Hepatocyte (in vitro differentiated cells): ENCODE data around the gene TACC3. TPM values are rescaled to one million over a fixed set of nuclear protein-coding genes. Genes with fewer than 3 reads are reported as not detected.

ENCODE experiments used
- DNase-seq: peaks from one replicate; pipeline ENCODE4 v3.0.0-alpha.2; 2016; ENCODE audit warnings: low spot score
- H2AFZ ChIP-seq: fragments of 200-600 bp; sonication (generic); 2 replicates; pipeline ENCODE4 v1.6.0; 2016; ENCODE audit warnings: antibody characterized with exemption, mild to moderate bottlenecking
- H3K27ac ChIP-seq: fragments of 200-600 bp; sonication (generic); 2 replicates; pipeline ENCODE4 v1.5.1; 2016; ENCODE audit warnings: mild to moderate bottlenecking
- H3K27me3 ChIP-seq: fragments of 200-600 bp; sonication (generic); 2 replicates; pipeline ENCODE4 v1.6.1; 2016
- H3K36me3 ChIP-seq: fragments of 200-600 bp; sonication (generic); replicated peaks from 2 replicates; pipeline ENCODE4 v1.5.1; 2016; ENCODE audit warnings: low read depth; ENCODE audit not compliant: insufficient read depth
- H3K4me1 ChIP-seq: fragments of 200-600 bp; sonication (generic); 2 replicates; pipeline ENCODE4 v1.5.1; 2016; ENCODE audit warnings: mild to moderate bottlenecking, moderate library complexity; ENCODE audit not compliant: insufficient read depth
- H3K4me2 ChIP-seq: fragments of 200-600 bp; sonication (generic); 2 replicates; pipeline ENCODE4 v1.6.0; 2016
- H3K4me3 ChIP-seq: fragments of 200-600 bp; sonication (generic); 2 replicates; pipeline ENCODE4 v1.5.1; 2016; ENCODE audit warnings: mild to moderate bottlenecking
- H3K79me2 ChIP-seq: fragments of 200-600 bp; sonication (generic); 2 replicates; pipeline ENCODE4 v1.6.0; 2017; ENCODE audit warnings: mild to moderate bottlenecking
- H3K9me2 ChIP-seq: fragments of 200-600 bp; sonication (generic); replicated peaks from 2 replicates; pipeline ENCODE4 v1.6.0; 2017; ENCODE audit warnings: mild to moderate bottlenecking; ENCODE audit not compliant: insufficient read depth
- H3K9me3 ChIP-seq: fragments of 200-600 bp; sonication (generic); 2 replicates; pipeline ENCODE4 v1.5.1; 2016; ENCODE audit warnings: low read depth, mild to moderate bottlenecking
- H4K20me1 ChIP-seq: fragments of 200-600 bp; sonication (generic); 2 replicates; pipeline ENCODE4 v1.6.0; 2016; ENCODE audit warnings: mild to moderate bottlenecking; ENCODE audit not compliant: insufficient read depth, poor library complexity, severe bottlenecking
- EZH2 ChIP-seq: fragments of 200-600 bp; sonication (generic); IDR thresholded peaks from 2 replicates; pipeline ENCODE4 v1.6.1; 2016; ENCODE audit warnings: antibody characterized with exemption, mild to moderate bottlenecking, borderline replicate concordance
- EZH2phosphoT487 ChIP-seq: fragments of 200-600 bp; sonication (generic); IDR thresholded peaks from one replicate; pipeline ENCODE4 v1.6.1; 2018; ENCODE audit warnings: antibody characterized with exemption, mild to moderate bottlenecking, low read depth, moderate library complexity; ENCODE audit not compliant: unreplicated experiment, severe bottlenecking
- WGBS: methylation state at CpG from one replicate; pipeline ENCODE4 v1.1.6; 2016; ENCODE audit warnings: low lambda C conversion rate; ENCODE audit errors: missing lambda C conversion rate; 5-methylcytosine and 5-hydroxymethylcytosine counted together
- polyA plus RNA-seq: library from polyadenylated mRNA; unstranded; fragments of >200 nt; fragmentation: Nextera tagmentation; extraction: Ambion mirVana; gene quantifications from 2 replicates; pipeline ENCODE4 v1.2.1, GENCODE V29; 2016
- small RNA-seq: library from RNA; depleted of rRNA; stranded (forward); fragments of <200 nt; gene quantifications from one replicate; pipeline ENCODE3, GENCODE V24; 2014
- total RNA-seq: library from RNA; depleted of rRNA; stranded (reverse); fragments of >200 nt; gene quantifications from 2 replicates; pipeline ENCODE4 v1.2.3, GENCODE V29; 2014
- TF ChIP-seq, protein P1 (sequence below): fragments of 200-600 bp; sonication (generic); IDR thresholded peaks from 2 replicates; pipeline ENCODE4 v1.5.1; 2016; ENCODE audit warnings: antibody characterized with exemption, mild to moderate bottlenecking; ENCODE audit not compliant: poor library complexity

The TACC3 gene
- total and polyA plus RNA-seq, 2 experiments from 2014 or later: 9.3 to 14.8 TPM

DNA sequence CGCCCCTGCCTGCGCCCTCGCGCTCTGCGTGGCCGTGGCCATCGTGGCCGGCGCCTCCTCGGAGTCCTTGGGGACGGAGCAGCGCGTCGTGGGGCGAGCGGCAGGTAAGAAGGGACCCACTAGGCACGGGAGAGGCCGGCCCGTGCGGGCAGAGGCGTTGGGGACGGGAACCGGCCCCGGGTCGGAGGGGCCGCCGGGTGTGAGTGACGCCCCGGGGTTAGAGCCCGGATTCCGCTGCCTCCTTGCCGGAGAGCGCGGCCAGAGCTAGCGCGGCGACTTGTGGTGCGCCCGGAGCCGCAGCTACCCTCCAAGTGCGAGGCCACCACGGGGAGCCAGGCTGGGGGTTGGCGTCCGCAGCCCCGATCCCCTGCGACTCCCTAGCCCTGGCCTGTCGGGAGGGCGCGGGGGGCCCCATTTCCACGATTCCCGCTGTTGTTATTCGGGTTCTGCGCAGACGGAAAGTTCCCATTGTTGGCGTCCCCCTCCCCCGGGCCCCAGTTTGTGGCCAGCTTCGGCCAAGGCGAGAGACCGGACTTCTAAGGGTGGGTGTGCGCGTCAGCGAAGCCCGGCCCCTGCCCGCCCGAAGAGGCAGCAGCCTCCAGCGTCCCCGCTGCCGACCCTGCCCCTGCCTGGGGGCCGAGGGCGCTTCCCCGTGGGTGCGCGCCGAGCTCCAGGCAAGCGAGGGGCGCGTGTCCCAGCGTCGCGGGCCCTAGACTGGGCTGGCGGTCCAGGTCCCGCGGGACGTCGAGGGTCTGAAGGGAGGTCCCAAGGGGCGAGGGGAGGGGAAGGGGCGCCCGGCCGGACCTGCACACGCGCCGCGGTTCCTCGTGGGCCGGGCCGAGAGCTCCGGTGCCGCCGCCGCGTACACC lies 72.9 kb downstream of the TACC3 start:
- Histone ChIP-seq H3K4me1 (peaks cover 42% of the 10 kb centered on the region), H3K36me3 (no peaks in the 10 kb centered on the region), H3K79me2 (peaks cover 51% of the 10 kb centered on the region), H3K4me2 (peak overlapping the region; percentile 93), H4K20me1 (peaks cover 27% of the 10 kb centered on the region), H3K27me3 (no peaks in the 10 kb centered on the region), H3K9me2 (no peaks in the 10 kb centered on the region), H2AFZ (no peak overlapping the region), H3K9me3 (no peaks in the 10 kb centered on the region), H3K27ac (peak overlapping the region; percentile 96), H3K4me3 (peak overlapping the region; percentile 85)
- WGBS: 2% methylated on average over 75 of the region's 101 CpGs
- no peak for TF ChIP-seq EZH2phosphoT487
- TF ChIP-seq, protein P1, sequence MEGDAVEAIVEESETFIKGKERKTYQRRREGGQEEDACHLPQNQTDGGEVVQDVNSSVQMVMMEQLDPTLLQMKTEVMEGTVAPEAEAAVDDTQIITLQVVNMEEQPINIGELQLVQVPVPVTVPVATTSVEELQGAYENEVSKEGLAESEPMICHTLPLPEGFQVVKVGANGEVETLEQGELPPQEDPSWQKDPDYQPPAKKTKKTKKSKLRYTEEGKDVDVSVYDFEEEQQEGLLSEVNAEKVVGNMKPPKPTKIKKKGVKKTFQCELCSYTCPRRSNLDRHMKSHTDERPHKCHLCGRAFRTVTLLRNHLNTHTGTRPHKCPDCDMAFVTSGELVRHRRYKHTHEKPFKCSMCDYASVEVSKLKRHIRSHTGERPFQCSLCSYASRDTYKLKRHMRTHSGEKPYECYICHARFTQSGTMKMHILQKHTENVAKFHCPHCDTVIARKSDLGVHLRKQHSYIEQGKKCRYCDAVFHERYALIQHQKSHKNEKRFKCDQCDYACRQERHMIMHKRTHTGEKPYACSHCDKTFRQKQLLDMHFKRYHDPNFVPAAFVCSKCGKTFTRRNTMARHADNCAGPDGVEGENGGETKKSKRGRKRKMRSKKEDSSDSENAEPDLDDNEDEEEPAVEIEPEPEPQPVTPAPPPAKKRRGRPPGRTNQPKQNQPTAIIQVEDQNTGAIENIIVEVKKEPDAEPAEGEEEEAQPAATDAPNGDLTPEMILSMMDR: no peak
- TF ChIP-seq EZH2: no peak
- no peak for DNase-seq

Small RNA genes lying within 50 kb of the gene (small RNA-seq; reads per million reads assigned to genes)
- not detected for gene RF00019

Other genes with a start within 250 kb of the TACC3 start
- 4.7 and 5.2 TPM in 2 replicates for gene FAM53A, start 37.2 kb upstream of the TACC3 start, total RNA-seq
- 6.8 and 10.8 TPM in 2 replicates for gene FAM53A, start 37.2 kb upstream of the TACC3 start, polyA plus RNA-seq
- gene SLBP, start 9.2 kb upstream of the TACC3 start, total RNA-seq: 48.2 and 82.5 TPM in 2 replicates
- 81.8 and 84.0 TPM in 2 replicates for gene SLBP, start 9.2 kb upstream of the TACC3 start, polyA plus RNA-seq
- gene TMEM129, start 198 bp upstream of the TACC3 start, total RNA-seq: 36.1 and 40.8 TPM in 2 replicates
- 57.8 and 59.4 TPM in 2 replicates for gene TMEM129, start 198 bp upstream of the TACC3 start, polyA plus RNA-seq
- 70.0 and 82.0 TPM in 2 replicates for gene FGFR3, start 71.8 kb downstream of the TACC3 start, total RNA-seq
- gene FGFR3, start 71.8 kb downstream of the TACC3 start, polyA plus RNA-seq: 99.8 and 132 TPM in 2 replicates
- 39.1 and 46.0 TPM in 2 replicates for gene LETM1, start 134.6 kb downstream of the TACC3 start, total RNA-seq
- 24.4 and 29.4 TPM in 2 replicates for gene LETM1, start 134.6 kb downstream of the TACC3 start, polyA plus RNA-seq
- gene NSD2, start 149.9 kb downstream of the TACC3 start, total RNA-seq: 26.9 and 30.8 TPM in 2 replicates
- 22.0 and 25.7 TPM in 2 replicates for gene NSD2, start 149.9 kb downstream of the TACC3 start, polyA plus RNA-seq